Naive thymus-derived CD8-positive, alpha-beta T cell (primary cell): ENCODE data around the gene CCDC57. TPM values are rescaled to one million over a fixed set of nuclear protein-coding genes. Genes with fewer than 3 reads are reported as not detected.
A peak's percentile ranks its signal among the peaks of the same experiment; 100 is the strongest.
"Not testable (repeated sequence)": the region's sequence is repeated elsewhere in the genome, so short reads cannot be mapped to it uniquely, and the experiment has no call there.

ENCODE experiments used
- ATAC-seq, 2 donors: fragments of 150-1000 bp; cut with Tn5 transposase in 1 of 2; sonication (Bioruptor Pico), chemical (Tn5 transposase) in 1 of 2; 1 replicate in 1 of 2; 2 replicates in 1 of 2; pipeline ENCODE4 v1.10.0; 2021; ENCODE audit warnings: mild to moderate bottlenecking in 2 of 2, moderate library complexity in 2 of 2
- POLR2A ChIA-PET: fragments of 350-600 bp; sonication (Branson Sonifier 250); formaldehyde crosslinking; loops from one replicate; lab custom pipeline; 2021; ENCODE audit warnings: antibody characterized with exemption; lab: Charles Lee
- DNase-seq, 10 donors: peaks; one replicate each; pipeline versions ENCODE4 v3.0.0 to v3.0.0-alpha.2; 2020 to 2022
- H3K27ac Mint-ChIP-seq, 10 donors: one replicate each; pipeline ENCODE4 v1.8.0; 2020 to 2022; ENCODE audit warnings: mild to moderate bottlenecking in 10 of 10, mixed read lengths in 10 of 10, moderate library complexity in 4 of 10, inconsistent platforms in 1 of 10
- H3K27me3 Mint-ChIP-seq, 5 donors: one replicate each; pipeline ENCODE4 v1.8.0; 2021 to 2022; ENCODE audit warnings: mixed read lengths in 5 of 5
- H3K36me3 Mint-ChIP-seq, 3 donors: one replicate each; pipeline ENCODE4 v1.8.0; 2020 to 2022; ENCODE audit warnings: mixed read lengths in 3 of 3, mild to moderate bottlenecking in 2 of 3, inconsistent platforms in 1 of 3
- H3K4me1 Mint-ChIP-seq, 4 donors: one replicate each; pipeline ENCODE4 v1.8.0; 2021 to 2022; ENCODE audit warnings: mixed read lengths in 4 of 4
- H3K4me3 Mint-ChIP-seq, 10 donors: one replicate each; pipeline ENCODE4 v1.8.0; 2020 to 2022; ENCODE audit warnings: mild to moderate bottlenecking in 10 of 10, mixed read lengths in 10 of 10, moderate library complexity in 6 of 10, inconsistent platforms in 1 of 10
- H3K9me3 Mint-ChIP-seq, 9 donors: one replicate each; pipeline ENCODE4 v1.8.0; 2020 to 2022; ENCODE audit warnings: mixed read lengths in 9 of 9, mild to moderate bottlenecking in 3 of 9, inconsistent platforms in 1 of 9, moderate library complexity in 1 of 9
- polyA plus RNA-seq, 3 donors: library from polyadenylated mRNA; unstranded; fragments of 300-500 nt; fragmentation: Illumina TruSeq; gene quantifications; one replicate each; pipeline ENCODE4 v1.2.3, GENCODE V29; 2021
- total RNA-seq, 8 experiments: library from RNA in 2 of 8; stranded (reverse) in 2 of 8; gene quantifications; one replicate each; pipeline ENCODE4 v1.2.3 and lab custom pipeline; 2021 to 2026

CCDC57 gene, protein sequence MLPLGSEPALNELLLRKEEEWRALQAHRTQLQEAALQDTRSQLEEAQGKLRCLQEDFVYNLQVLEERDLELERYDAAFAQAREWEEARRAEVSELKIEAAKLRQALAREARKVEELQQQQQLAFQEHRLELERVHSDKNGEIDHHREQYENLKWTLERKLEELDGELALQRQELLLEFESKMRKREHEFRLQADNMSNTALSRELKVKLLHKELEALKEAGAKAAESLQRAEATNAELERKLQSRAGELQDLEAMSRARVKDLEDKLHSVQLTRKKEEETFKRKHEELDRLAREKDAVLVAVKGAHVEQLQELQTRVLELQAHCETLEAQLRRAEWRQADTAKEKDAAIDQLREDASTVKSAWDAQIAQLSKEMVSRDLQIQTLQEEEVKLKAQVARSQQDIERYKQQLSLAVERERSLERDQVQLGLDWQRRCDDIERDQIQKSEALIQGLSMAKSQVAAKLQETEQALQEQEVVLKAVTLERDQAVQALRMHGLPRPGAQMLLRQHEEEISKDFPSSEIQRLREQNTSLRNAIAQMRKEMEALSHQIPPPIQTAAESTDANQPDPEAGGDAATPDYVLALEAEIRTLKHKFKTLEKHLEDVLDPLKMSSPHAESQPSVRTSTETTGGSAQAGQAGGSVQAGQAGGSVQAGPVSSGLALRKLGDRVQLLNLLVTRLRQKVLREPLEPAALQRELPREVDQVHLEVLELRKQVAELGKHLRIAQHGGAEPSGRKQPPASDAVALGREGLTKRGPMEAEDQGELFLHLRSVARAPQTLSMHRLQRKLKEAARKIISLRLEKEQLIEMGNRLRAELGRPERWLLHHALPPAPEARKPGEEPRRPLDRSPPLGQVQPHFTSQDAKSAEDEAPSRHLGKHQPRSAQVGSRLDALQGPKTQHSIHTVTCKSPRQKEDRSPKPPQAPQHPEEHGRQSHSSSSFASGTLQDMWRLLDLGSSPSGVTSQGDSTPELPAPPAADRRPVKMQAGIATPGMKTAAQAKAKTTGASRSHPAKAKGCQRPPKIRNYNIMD
- total RNA-seq, result 10 to 100 TPM; 72.9 to 80.0 TPM
- 10 to 100 TPM; 39.6 to 53.5 (median 42.4) TPM for polyA plus RNA-seq
- total RNA-seq (lab: John Stamatoyannopoulos, UW), result 70.9 to 117 (median 104) reads per million in 6 experiments

GRCh38 chr17:82212331-82213250 lies at the start of gene CCDC57:
Gene CCDC57 (minus strand): TSS chr17:82212842. CDS start chr17:82201944, 10,898 bp downstream.
- H3K27ac Mint-ChIP-seq, result peak within 1 kb of the TSS; percentile 67 to 94 (median 86)
- DNase-seq (peak in 9 of 10 donors; percentile 41 to 71 (median 52)), ATAC-seq (peak; percentile 59 to 76)
- no peaks in the 10 kb centered on the region for H3K9me3 Mint-ChIP-seq
- peaks cover 6 to 51% (median 32%) of the 10 kb centered on the region in 4 donors for H3K4me1 Mint-ChIP-seq
- no peaks in the 10 kb centered on the region for H3K27me3 Mint-ChIP-seq
- POLR2A ChIA-PET, result interaction anchor here (0.5 to 5.4 kb wide), 8 partner anchors 11 to 246 kb away, joined by 3 to 33 read pairs (median 4); partner anchors contain the start of genes NARF and SLC16A3
- H3K4me3 Mint-ChIP-seq, result peak within 1 kb of the TSS; percentile 70 to 91 (median 83)
- H3K36me3 Mint-ChIP-seq, result peaks cover 0 to 2% (median 0%) of the 10 kb centered on the region in 3 donors

- no peak overlapping the region for H3K4me3 Mint-ChIP-seq
- no peak for DNase-seq
- POLR2A ChIA-PET, result no interaction called here
- H3K27me3 Mint-ChIP-seq, result no peaks in the 10 kb centered on the region
- peaks cover 33 to 58% (median 37%) of the 10 kb centered on the region in 4 donors for H3K4me1 Mint-ChIP-seq
- H3K36me3 Mint-ChIP-seq, result peaks cover 0 to 96% (median 9%) of the 10 kb centered on the region in 3 donors
- H3K27ac Mint-ChIP-seq, result peak overlapping the region in 8 of 10 donors; percentile 26 to 75 (median 60)
- ATAC-seq, result no peak
- H3K9me3 Mint-ChIP-seq, result no peaks in the 10 kb centered on the region
Measured at GRCh38 chr17:82262344-82262743, 49.7 kb upstream of the CCDC57 start.

- Mint-ChIP-seq H3K36me3 (peaks cover 0 to 96% (median 18%) of the 10 kb centered on the region in 3 donors), H3K27ac (peak overlapping the region in 7 of 10 donors; percentile 5 to 88 (median 71)), H3K4me1 (peaks cover 29 to 58% (median 38%) of the 10 kb centered on the region in 4 donors)
- H3K9me3 Mint-ChIP-seq, DNase-seq, H3K4me3 Mint-ChIP-seq, POLR2A ChIA-PET, ATAC-seq, H3K27me3 Mint-ChIP-seq: not testable (repeated sequence)
Measured at GRCh38 chr17:82259972-82260961, 47.6 kb upstream of the CCDC57 start.

GRCh38 chr17:82258555-82258954 lies 45.9 kb upstream of the CCDC57 start:
- Mint-ChIP-seq H3K27me3 (no peaks in the 10 kb centered on the region), H3K4me3 (no peak overlapping the region), H3K36me3 (peaks cover 0 to 81% (median 16%) of the 10 kb centered on the region in 3 donors), H3K27ac (peak overlapping the region; percentile 43 to 75 (median 58)), H3K9me3 (no peaks in the 10 kb centered on the region), H3K4me1 (peaks cover 29 to 55% (median 36%) of the 10 kb centered on the region in 4 donors)
- ATAC-seq (no peak), DNase-seq (no peak)
- POLR2A ChIA-PET, result no interaction called here

- ATAC-seq (peak; percentile 89 to 98), DNase-seq (peak; percentile 41 to 75 (median 60))
- Mint-ChIP-seq H3K36me3 (peaks cover 0 to 82% (median 25%) of the 10 kb centered on the region in 3 donors), H3K27ac (peak overlapping the region; percentile 80 to 98 (median 92)), H3K4me1 (peaks cover 27 to 52% (median 34%) of the 10 kb centered on the region in 4 donors), H3K9me3 (no peaks in the 10 kb centered on the region), H3K27me3 (no peaks in the 10 kb centered on the region), H3K4me3 (peak overlapping the region in 2 of 10 donors; percentile 33 to 47)
- POLR2A ChIA-PET, result no interaction called here
Measured at GRCh38 chr17:82257473-82257872, 44.8 kb upstream of the CCDC57 start.

- no peak for ATAC-seq
- Mint-ChIP-seq H3K27me3 (no peaks in the 10 kb centered on the region), H3K27ac (peak overlapping the region; percentile 13 to 97 (median 84)), H3K9me3 (no peaks in the 10 kb centered on the region), H3K4me3 (no peak overlapping the region), H3K4me1 (peaks cover 26 to 43% (median 33%) of the 10 kb centered on the region in 4 donors), H3K36me3 (peaks cover 0 to 82% (median 33%) of the 10 kb centered on the region in 3 donors)
- POLR2A ChIA-PET, result interaction anchor here (0.7 kb wide), 1 partner anchor 15 kb away, joined by 3 read pairs; no protein-coding TSS in a partner anchor
- no peak for DNase-seq
Measured at GRCh38 chr17:82256242-82256885, 43.7 kb upstream of the CCDC57 start.

DNA sequence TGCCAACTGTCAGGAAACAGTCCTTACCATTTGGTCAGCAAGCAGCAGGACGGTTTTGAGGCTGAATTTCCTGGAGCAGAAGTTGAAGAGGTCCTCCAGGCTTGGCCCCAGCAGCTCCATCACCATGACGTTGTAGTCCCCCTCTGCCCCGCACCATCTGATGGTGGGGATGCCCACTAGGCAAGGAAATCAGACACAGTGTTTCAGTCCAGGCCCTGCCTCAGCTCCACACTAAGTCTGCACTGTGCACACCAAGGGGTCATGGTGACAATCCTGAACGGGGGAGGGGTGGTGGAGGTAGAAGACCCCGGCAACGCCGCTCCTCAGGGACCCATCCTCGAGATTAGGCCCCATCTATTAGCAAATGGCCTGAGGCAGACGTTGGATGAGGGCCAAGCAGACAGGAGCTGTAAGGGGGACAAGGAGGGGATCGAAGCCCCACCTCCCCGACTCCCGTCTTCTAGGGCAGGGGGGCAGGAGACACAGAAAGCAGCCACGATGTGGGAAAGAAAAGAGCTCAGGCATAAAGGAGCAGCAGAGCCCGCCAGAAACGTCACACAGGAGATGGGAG lies 42.8 kb upstream of the CCDC57 start:
- peaks cover 22 to 35% (median 28%) of the 10 kb centered on the region in 4 donors for H3K4me1 Mint-ChIP-seq
- peak overlapping the region; percentile 27 to 96 (median 68) for H3K27ac Mint-ChIP-seq
- POLR2A ChIA-PET, result interaction anchor here (0.7 kb wide), 2 partner anchors 14 to 36 kb away, joined by 3 to 5 read pairs; no protein-coding TSS in a partner anchor
- peaks cover 0 to 82% (median 33%) of the 10 kb centered on the region in 3 donors for H3K36me3 Mint-ChIP-seq
- H3K27me3 Mint-ChIP-seq, result no peaks in the 10 kb centered on the region
- H3K9me3 Mint-ChIP-seq, result no peaks in the 10 kb centered on the region
- DNase-seq, result no peak
- no peak for ATAC-seq
- H3K4me3 Mint-ChIP-seq, result no peak overlapping the region

DNA sequence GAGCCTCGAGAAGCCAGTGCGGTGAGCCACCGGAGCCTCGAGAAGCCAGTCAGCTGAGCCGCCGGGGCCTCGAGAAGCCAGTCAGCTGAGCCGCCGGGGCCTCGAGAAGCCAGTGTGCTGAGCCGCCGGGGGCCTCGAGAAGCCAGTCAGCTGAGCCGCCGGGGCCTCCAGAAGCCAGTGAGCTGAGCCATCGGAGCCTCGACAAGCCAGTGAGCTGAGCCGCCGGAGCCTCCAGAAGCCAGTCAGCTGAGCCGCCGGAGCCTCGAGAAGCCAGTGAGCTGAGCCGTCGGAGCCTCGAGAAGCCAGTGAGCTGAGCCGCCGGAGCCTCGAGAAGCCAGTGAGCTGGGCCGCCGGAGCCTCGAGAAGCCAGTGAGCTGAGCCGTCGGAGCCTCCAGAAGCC lies 42.1 kb upstream of the CCDC57 start:
- H3K9me3 Mint-ChIP-seq, result not testable (repeated sequence)

DNA sequence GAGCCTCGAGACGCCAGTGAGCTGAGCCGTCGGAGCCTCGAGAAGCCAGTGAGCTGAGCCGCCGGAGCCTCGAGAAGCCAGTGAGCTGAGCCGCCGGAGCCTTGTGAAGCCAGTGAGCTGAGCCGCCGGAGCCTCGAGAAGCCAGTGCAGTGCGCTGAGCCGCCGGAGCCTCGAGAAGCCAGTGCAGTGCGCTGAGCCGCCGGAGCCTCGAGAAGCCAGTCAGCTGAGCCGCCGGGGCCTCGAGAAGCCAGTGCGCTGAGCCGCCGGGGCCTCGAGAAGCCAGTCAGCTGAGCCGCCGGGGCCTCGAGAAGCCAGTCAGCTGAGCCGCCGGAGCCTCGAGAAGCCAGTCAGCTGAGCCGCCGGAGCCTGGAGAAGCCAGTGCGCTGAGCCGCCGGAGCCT lies 41.5 kb upstream of the CCDC57 start:
- POLR2A ChIA-PET, ATAC-seq, DNase-seq, H3K4me3 Mint-ChIP-seq, H3K27ac Mint-ChIP-seq, H3K27me3 Mint-ChIP-seq, H3K9me3 Mint-ChIP-seq: not testable (repeated sequence)
- Mint-ChIP-seq H3K4me1 (peaks cover 15 to 33% (median 24%) of the 10 kb centered on the region in 4 donors), H3K36me3 (peaks cover 0 to 77% (median 33%) of the 10 kb centered on the region in 3 donors)

More for the DNA sequence above, 42.1 kb upstream of the CCDC57 start:
- DNase-seq, H3K27ac Mint-ChIP-seq, H3K27me3 Mint-ChIP-seq, H3K4me3 Mint-ChIP-seq, ATAC-seq: not testable (repeated sequence)
- H3K36me3 Mint-ChIP-seq, result peaks cover 0 to 81% (median 33%) of the 10 kb centered on the region in 3 donors
- peaks cover 16 to 35% (median 24%) of the 10 kb centered on the region in 4 donors for H3K4me1 Mint-ChIP-seq
- POLR2A ChIA-PET, result interaction anchor here (0.6 to 0.7 kb wide), 2 partner anchors 37 to 543 kb away, joined by 3 to 5 read pairs; no protein-coding TSS in a partner anchor
